Measurements from ENCODE around the gene DIS3.
A peak's percentile ranks its signal among the peaks of the same experiment; 100 is the strongest.
"Not testable (repeated sequence)": the region's sequence is repeated elsewhere in the genome, so short reads cannot be mapped to it uniquely, and the experiment has no call there.

DIS3 gene

GRCh38 chr13:72798817-72799216, 17.1 kb upstream of the DIS3 start:
- Histone ChIP-seq H3K9ac (ENCODE audit: low read length) (no peak overlapping the region), H3K4me1 (ENCODE audit: control insufficient read depth, insufficient read depth, low read length) (no peaks in the 10 kb centered on the region), H3K4me3 (ENCODE audit: low read depth, low read length) (no peak overlapping the region), H3K9me3 (ENCODE audit: control insufficient read depth, insufficient read depth, low read depth, low read length) (no peaks in the 10 kb centered on the region), H3K27ac (ENCODE audit: low read depth, low read length) (no peak overlapping the region), H3K36me3 (ENCODE audit: control insufficient read depth, insufficient read depth, low read length) (peaks cover 39% of the 10 kb centered on the region), H3K27me3 (ENCODE audit: control insufficient read depth, insufficient read depth, low read length) (no peaks in the 10 kb centered on the region)

- H3K9me3 ChIP-seq (ENCODE audit: control insufficient read depth, insufficient read depth, low read depth, low read length) = no peaks in the 10 kb centered on the region
- H3K27ac ChIP-seq (ENCODE audit: low read depth, low read length) = no peak overlapping the region
- no peaks in the 10 kb centered on the region for H3K4me1 ChIP-seq (ENCODE audit: control insufficient read depth, insufficient read depth, low read length)
- no peak overlapping the region for H3K9ac ChIP-seq (ENCODE audit: low read length)
- H3K36me3 ChIP-seq (ENCODE audit: control insufficient read depth, insufficient read depth, low read length) = peaks cover 52% of the 10 kb centered on the region
- no peaks in the 10 kb centered on the region for H3K27me3 ChIP-seq (ENCODE audit: control insufficient read depth, insufficient read depth, low read length)
- H3K4me3 ChIP-seq (ENCODE audit: low read depth, low read length) = no peak overlapping the region
These were observed 10.9 kb upstream of the DIS3 start for GRCh38 chr13:72792640-72793039.

GRCh38 chr13:72788831-72789230, 7.1 kb upstream of the DIS3 start:
- Histone ChIP-seq H3K9ac (ENCODE audit: low read length) (no peak overlapping the region), H3K27ac (ENCODE audit: low read depth, low read length) (no peak overlapping the region), H3K36me3 (ENCODE audit: control insufficient read depth, insufficient read depth, low read length) (peaks cover 33% of the 10 kb centered on the region), H3K27me3 (ENCODE audit: control insufficient read depth, insufficient read depth, low read length) (no peaks in the 10 kb centered on the region), H3K4me3 (ENCODE audit: low read depth, low read length) (no peak overlapping the region), H3K4me1 (ENCODE audit: control insufficient read depth, insufficient read depth, low read length) (no peaks in the 10 kb centered on the region), H3K9me3 (ENCODE audit: control insufficient read depth, insufficient read depth, low read depth, low read length) (no peaks in the 10 kb centered on the region)

GRCh38 chr13:72784679-72785078, 3.0 kb upstream of the DIS3 start:
- H3K4me1 ChIP-seq (ENCODE audit: control insufficient read depth, insufficient read depth, low read length); H3K4me3 ChIP-seq (ENCODE audit: low read depth, low read length); H3K36me3 ChIP-seq (ENCODE audit: control insufficient read depth, insufficient read depth, low read length); H3K27me3 ChIP-seq (ENCODE audit: control insufficient read depth, insufficient read depth, low read length); H3K27ac ChIP-seq (ENCODE audit: low read depth, low read length); H3K9ac ChIP-seq (ENCODE audit: low read length); H3K9me3 ChIP-seq (ENCODE audit: control insufficient read depth, insufficient read depth, low read depth, low read length): not testable (repeated sequence)

GRCh38 chr13:72782717-72783116, 1.0 kb upstream of the DIS3 start:
- H3K27ac ChIP-seq (ENCODE audit: low read depth, low read length) = 0 out of 2 replicates have a peak overlapping the region, but pooled peaks have one; percentile 13
- no peaks in the 10 kb centered on the region for H3K27me3 ChIP-seq (ENCODE audit: control insufficient read depth, insufficient read depth, low read length)
- H3K36me3 ChIP-seq (ENCODE audit: control insufficient read depth, insufficient read depth, low read length) = peaks cover 25% of the 10 kb centered on the region
- H3K4me1 ChIP-seq (ENCODE audit: control insufficient read depth, insufficient read depth, low read length) = peaks cover 8% of the 10 kb centered on the region
- H3K9me3 ChIP-seq (ENCODE audit: control insufficient read depth, insufficient read depth, low read depth, low read length) = no peaks in the 10 kb centered on the region
- H3K9ac ChIP-seq (ENCODE audit: low read length) = peak overlapping the region; percentile 75
- H3K4me3 ChIP-seq (ENCODE audit: low read depth, low read length) = peak overlapping the region; percentile 97

- no peaks in the 10 kb centered on the region for H3K4me1 ChIP-seq (ENCODE audit: control insufficient read depth, insufficient read depth, low read length)
- no peak overlapping the region for H3K4me3 ChIP-seq (ENCODE audit: low read depth, low read length)
- no peak overlapping the region for H3K27ac ChIP-seq (ENCODE audit: low read depth, low read length)
- no peak overlapping the region for H3K9ac ChIP-seq (ENCODE audit: low read length)
- no peaks in the 10 kb centered on the region for H3K9me3 ChIP-seq (ENCODE audit: control insufficient read depth, insufficient read depth, low read depth, low read length)
- H3K36me3 ChIP-seq (ENCODE audit: control insufficient read depth, insufficient read depth, low read length) = peaks cover 96% of the 10 kb centered on the region
- H3K27me3 ChIP-seq (ENCODE audit: control insufficient read depth, insufficient read depth, low read length) = no peaks in the 10 kb centered on the region
These were observed 7.7 kb downstream of the DIS3 start for GRCh38 chr13:72774019-72774418.

- no peaks in the 10 kb centered on the region for H3K4me1 ChIP-seq (ENCODE audit: control insufficient read depth, insufficient read depth, low read length)
- no peak overlapping the region for H3K9ac ChIP-seq (ENCODE audit: low read length)
- H3K4me3 ChIP-seq (ENCODE audit: low read depth, low read length) = no peak overlapping the region
- H3K27me3 ChIP-seq (ENCODE audit: control insufficient read depth, insufficient read depth, low read length) = no peaks in the 10 kb centered on the region
- peaks cover 100% of the 10 kb centered on the region for H3K36me3 ChIP-seq (ENCODE audit: control insufficient read depth, insufficient read depth, low read length)
- H3K9me3 ChIP-seq (ENCODE audit: control insufficient read depth, insufficient read depth, low read depth, low read length) = no peaks in the 10 kb centered on the region
- H3K27ac ChIP-seq (ENCODE audit: low read depth, low read length) = no peak overlapping the region
These were observed 18.3 kb downstream of the DIS3 start for GRCh38 chr13:72763411-72763810.

GRCh38 chr13:72760189-72760588, 21.5 kb downstream of the DIS3 start:
- Histone ChIP-seq H3K9ac (ENCODE audit: low read length) (no peak overlapping the region), H3K4me1 (ENCODE audit: control insufficient read depth, insufficient read depth, low read length) (no peaks in the 10 kb centered on the region), H3K27me3 (ENCODE audit: control insufficient read depth, insufficient read depth, low read length) (no peaks in the 10 kb centered on the region), H3K4me3 (ENCODE audit: low read depth, low read length) (no peak overlapping the region), H3K9me3 (ENCODE audit: control insufficient read depth, insufficient read depth, low read depth, low read length) (no peaks in the 10 kb centered on the region), H3K27ac (ENCODE audit: low read depth, low read length) (no peak overlapping the region), H3K36me3 (ENCODE audit: control insufficient read depth, insufficient read depth, low read length) (peaks cover 92% of the 10 kb centered on the region)

GRCh38 chr13:72757792-72758535, 23.7 kb downstream of the DIS3 start:
- no peak overlapping the region for H3K4me3 ChIP-seq (ENCODE audit: low read depth, low read length)
- no peaks in the 10 kb centered on the region for H3K4me1 ChIP-seq (ENCODE audit: control insufficient read depth, insufficient read depth, low read length)
- no peak overlapping the region for H3K27ac ChIP-seq (ENCODE audit: low read depth, low read length)
- H3K9me3 ChIP-seq (ENCODE audit: control insufficient read depth, insufficient read depth, low read depth, low read length) = no peaks in the 10 kb centered on the region
- H3K9ac ChIP-seq (ENCODE audit: low read length) = no peak overlapping the region
- peaks cover 92% of the 10 kb centered on the region for H3K36me3 ChIP-seq (ENCODE audit: control insufficient read depth, insufficient read depth, low read length)
- H3K27me3 ChIP-seq (ENCODE audit: control insufficient read depth, insufficient read depth, low read length) = no peaks in the 10 kb centered on the region

GRCh38 chr13:72754111-72754510, 27.6 kb downstream of the DIS3 start:
- Histone ChIP-seq H3K36me3 (ENCODE audit: control insufficient read depth, insufficient read depth, low read length) (peaks cover 88% of the 10 kb centered on the region), H3K9me3 (ENCODE audit: control insufficient read depth, insufficient read depth, low read depth, low read length) (no peaks in the 10 kb centered on the region), H3K27ac (ENCODE audit: low read depth, low read length) (peak overlapping the region; percentile 37; the same call in 1 of the 2 replicates), H3K4me1 (ENCODE audit: control insufficient read depth, insufficient read depth, low read length) (no peaks in the 10 kb centered on the region), H3K4me3 (ENCODE audit: low read depth, low read length) (no peak overlapping the region), H3K27me3 (ENCODE audit: control insufficient read depth, insufficient read depth, low read length) (no peaks in the 10 kb centered on the region), H3K9ac (ENCODE audit: low read length) (no peak overlapping the region)

- no peaks in the 10 kb centered on the region for H3K4me1 ChIP-seq (ENCODE audit: control insufficient read depth, insufficient read depth, low read length)
- no peak overlapping the region for H3K27ac ChIP-seq (ENCODE audit: low read depth, low read length)
- H3K36me3 ChIP-seq (ENCODE audit: control insufficient read depth, insufficient read depth, low read length) = peaks cover 94% of the 10 kb centered on the region
- H3K9ac ChIP-seq (ENCODE audit: low read length) = no peak overlapping the region
- no peaks in the 10 kb centered on the region for H3K9me3 ChIP-seq (ENCODE audit: control insufficient read depth, insufficient read depth, low read depth, low read length)
- no peaks in the 10 kb centered on the region for H3K27me3 ChIP-seq (ENCODE audit: control insufficient read depth, insufficient read depth, low read length)
- no peak overlapping the region for H3K4me3 ChIP-seq (ENCODE audit: low read depth, low read length)
These were observed 30.5 kb downstream of the DIS3 start for GRCh38 chr13:72751220-72751619.

Data from HUES6 (cell line).